HG02610 (cell line): Measurements from ENCODE around the gene C1QC.
"Not testable (repeated sequence)": the region's sequence is repeated elsewhere in the genome, so short reads cannot be mapped to it uniquely, and the experiment has no call there.

Source experiments
- ATAC-seq: cut with Tn5 transposase; IDR thresholded peaks from one replicate; pipeline ENCODE4 v1.9.1; 2021; ENCODE audit warnings: mild to moderate bottlenecking, moderate library complexity; ENCODE audit not compliant: unreplicated experiment

Gene C1QC

GRCh38 chr1:22645931-22646330 lies 2.5 kb downstream of the C1QC start:
- ATAC-seq = no peak

GRCh38 chr1:22646384-22646783 lies 3.0 kb downstream of the C1QC start:
- ATAC-seq = no peak

- ATAC-seq = no peak
These were observed 6.8 kb downstream of the C1QC start for GRCh38 chr1:22650089-22650693.

GRCh38 chr1:22651941-22652856 lies 8.8 kb downstream of the C1QC start:
- ATAC-seq = no peak

GRCh38 chr1:22652881-22653316 lies 9.5 kb downstream of the C1QC start, which contains the start of gene C1QB:
Gene C1QB (plus strand): TSS chr1:22653236. CDS start chr1:22659463, 6,227 bp downstream.
- no peak for ATAC-seq

- ATAC-seq = no peak
These were observed 11.3 kb downstream of the C1QC start for GRCh38 chr1:22654692-22655091.

- ATAC-seq = no peak
These were observed 15.1 kb downstream of the C1QC start for GRCh38 chr1:22658385-22659163.

- no peak for ATAC-seq
These were observed 17.3 kb downstream of the C1QC start for GRCh38 chr1:22660716-22661241.

- no peak for ATAC-seq
These were observed 18.4 kb downstream of the C1QC start for GRCh38 chr1:22661880-22662279.

- no peak for ATAC-seq
These were observed 18.9 kb downstream of the C1QC start for GRCh38 chr1:22662318-22662717.

GRCh38 chr1:22662986-22663408 lies 19.6 kb downstream of the C1QC start:
- no peak for ATAC-seq

GRCh38 chr1:22665752-22666151 lies 22.3 kb downstream of the C1QC start:
- ATAC-seq = no peak

- no peak for ATAC-seq
These were observed 23.0 kb downstream of the C1QC start for GRCh38 chr1:22666412-22666811.

GRCh38 chr1:22668840-22669239 lies 25.4 kb downstream of the C1QC start:
- ATAC-seq = not testable (repeated sequence)

- ATAC-seq = no peak
These were observed 27.0 kb downstream of the C1QC start for GRCh38 chr1:22670352-22670975.

GRCh38 chr1:22671999-22672398 lies 28.6 kb downstream of the C1QC start:
- no peak for ATAC-seq

- ATAC-seq = no peak
These were observed 30.3 kb downstream of the C1QC start for GRCh38 chr1:22673486-22674409.

GRCh38 chr1:22674410-22674749 lies 30.9 kb downstream of the C1QC start:
- ATAC-seq = no peak

GRCh38 chr1:22676151-22676550 lies 32.7 kb downstream of the C1QC start:
- ATAC-seq = not testable (repeated sequence)
